WERI-Rb-1 (cell line): ENCODE data around the gene KLHL5.
A peak's percentile ranks its signal among the peaks of the same experiment; 100 is the strongest.

Source experiments
- DNase-seq: peaks from one replicate; pipeline ENCODE4 v3.0.0-alpha.2; 2020
- H3K27ac ChIP-seq: fragments of 250-450 bp; sonication (Bioruptor Pico); 2 replicates; pipeline ENCODE4 v1.5.1; 2020; ENCODE audit warnings: mild to moderate bottlenecking, moderate library complexity
- H3K27me3 ChIP-seq: fragments of 250-450 bp; sonication (Bioruptor Pico); 2 replicates; pipeline ENCODE4 v1.5.1; 2021; ENCODE audit warnings: mild to moderate bottlenecking, low read depth, moderate library complexity; ENCODE audit not compliant: insufficient read depth, severe bottlenecking
- H3K36me3 ChIP-seq: fragments of 250-450 bp; sonication (Bioruptor Pico); 2 replicates; pipeline ENCODE4 v1.5.1; 2020; ENCODE audit warnings: mild to moderate bottlenecking, moderate library complexity
- H3K4me3 ChIP-seq: 2 replicates; pipeline ENCODE4 v1.5.1; 2011; ENCODE audit warnings: low read depth, mild to moderate bottlenecking, control low read depth, low read length
- H3K9me3 ChIP-seq: fragments of 250-450 bp; sonication (Bioruptor Pico); 2 replicates; pipeline ENCODE4 v1.5.1; 2021; ENCODE audit warnings: mild to moderate bottlenecking, moderate library complexity; ENCODE audit not compliant: severe bottlenecking
- TF ChIP-seq, protein P1 (sequence below): IDR thresholded peaks from 2 replicates; pipeline ENCODE4 v1.5.1; 2011; ENCODE audit warnings: low read depth, mild to moderate bottlenecking, control low read depth, inconsistent platforms, low read length

The KLHL5 gene

DNA sequence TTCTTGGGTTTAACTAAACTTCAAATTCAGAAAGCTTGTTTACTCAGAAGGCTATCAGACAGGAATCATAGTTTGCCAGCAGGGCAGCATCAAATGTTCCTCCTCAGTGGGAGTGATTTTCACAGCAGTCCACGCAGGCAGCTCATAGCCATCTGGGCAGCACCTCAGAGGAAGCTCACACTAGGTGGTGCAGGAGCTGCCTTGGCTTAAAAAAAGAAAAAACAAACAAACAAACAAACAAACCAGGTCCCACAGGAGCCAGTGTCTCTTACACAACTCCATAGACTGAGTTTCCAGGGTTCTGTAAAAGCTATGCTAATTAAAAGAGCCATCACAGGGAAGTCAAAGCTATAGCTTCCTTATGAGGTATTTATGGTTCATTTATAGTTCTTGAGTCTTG is 10.5 kb upstream of the KLHL5 start:
- DNase-seq: no peak
- no peak overlapping the region for H3K27ac ChIP-seq

DNA sequence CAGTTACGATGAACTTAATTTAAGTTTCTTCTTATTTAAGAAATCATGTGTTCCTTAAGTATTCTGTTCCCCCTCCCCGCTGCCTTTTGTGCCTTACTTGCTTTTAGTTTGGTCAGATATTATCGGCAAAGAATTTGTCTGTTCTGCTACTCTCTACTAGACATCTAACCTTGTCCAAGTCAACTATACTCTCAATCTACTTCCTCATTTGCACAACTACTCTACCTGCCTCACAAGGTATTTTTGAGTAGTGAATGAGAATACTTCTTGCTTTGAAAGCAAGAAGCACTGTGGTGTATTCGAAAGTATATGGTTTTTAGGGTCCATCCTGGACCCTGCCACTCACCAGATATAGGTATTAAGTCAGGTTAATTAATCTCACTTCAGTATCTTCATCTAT is 8.0 kb upstream of the KLHL5 start:
- no peak overlapping the region for H3K27ac ChIP-seq
- no peaks in the 10 kb centered on the region for H3K27me3 ChIP-seq
- no peaks in the 10 kb centered on the region for H3K9me3 ChIP-seq
- no peaks in the 10 kb centered on the region for H3K36me3 ChIP-seq
- no peak for DNase-seq
- TF ChIP-seq, protein P1, sequence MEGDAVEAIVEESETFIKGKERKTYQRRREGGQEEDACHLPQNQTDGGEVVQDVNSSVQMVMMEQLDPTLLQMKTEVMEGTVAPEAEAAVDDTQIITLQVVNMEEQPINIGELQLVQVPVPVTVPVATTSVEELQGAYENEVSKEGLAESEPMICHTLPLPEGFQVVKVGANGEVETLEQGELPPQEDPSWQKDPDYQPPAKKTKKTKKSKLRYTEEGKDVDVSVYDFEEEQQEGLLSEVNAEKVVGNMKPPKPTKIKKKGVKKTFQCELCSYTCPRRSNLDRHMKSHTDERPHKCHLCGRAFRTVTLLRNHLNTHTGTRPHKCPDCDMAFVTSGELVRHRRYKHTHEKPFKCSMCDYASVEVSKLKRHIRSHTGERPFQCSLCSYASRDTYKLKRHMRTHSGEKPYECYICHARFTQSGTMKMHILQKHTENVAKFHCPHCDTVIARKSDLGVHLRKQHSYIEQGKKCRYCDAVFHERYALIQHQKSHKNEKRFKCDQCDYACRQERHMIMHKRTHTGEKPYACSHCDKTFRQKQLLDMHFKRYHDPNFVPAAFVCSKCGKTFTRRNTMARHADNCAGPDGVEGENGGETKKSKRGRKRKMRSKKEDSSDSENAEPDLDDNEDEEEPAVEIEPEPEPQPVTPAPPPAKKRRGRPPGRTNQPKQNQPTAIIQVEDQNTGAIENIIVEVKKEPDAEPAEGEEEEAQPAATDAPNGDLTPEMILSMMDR: no peak
- H3K4me3 ChIP-seq: no peak overlapping the region

More for the DNA sequence above, 10.5 kb upstream of the KLHL5 start:
- Histone ChIP-seq H3K27me3 (no peaks in the 10 kb centered on the region), H3K9me3 (no peaks in the 10 kb centered on the region), H3K36me3 (no peaks in the 10 kb centered on the region), H3K4me3 (no peak overlapping the region)
- TF ChIP-seq, protein P1: no peak

DNA sequence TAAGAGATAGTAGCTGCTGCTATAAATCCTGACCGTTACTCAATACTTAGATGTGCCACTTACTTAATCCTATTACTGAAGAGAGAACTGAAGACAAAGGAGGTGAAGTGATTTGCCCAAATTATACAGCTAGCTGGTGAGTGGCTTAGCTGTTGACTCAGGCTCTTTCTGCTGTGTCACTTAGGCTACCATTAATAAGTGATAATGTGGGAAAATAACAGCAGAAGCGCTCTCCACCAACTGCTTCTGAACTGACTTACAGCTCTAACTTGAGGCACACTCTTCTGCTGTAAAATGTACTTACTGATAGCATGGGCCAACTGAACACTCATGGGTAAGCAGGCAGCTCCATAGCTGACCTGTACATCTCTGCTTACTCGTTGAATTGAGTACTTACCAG is 7.5 kb upstream of the KLHL5 start:
- Histone ChIP-seq H3K27me3 (no peaks in the 10 kb centered on the region), H3K36me3 (no peaks in the 10 kb centered on the region), H3K27ac (peak overlapping the region; percentile 28), H3K9me3 (no peaks in the 10 kb centered on the region), H3K4me3 (no peak overlapping the region)
- TF ChIP-seq, protein P1: no peak
- peak; percentile 63 for DNase-seq

- TF ChIP-seq, protein P1: no peak
- no peak for DNase-seq
- Histone ChIP-seq H3K27me3 (no peaks in the 10 kb centered on the region), H3K36me3 (no peaks in the 10 kb centered on the region), H3K27ac (no peak overlapping the region), H3K4me3 (no peak overlapping the region), H3K9me3 (no peaks in the 10 kb centered on the region)
These were observed 6.0 kb upstream of the KLHL5 start for GRCh38 chr4:39056023-39056422.

- Histone ChIP-seq H3K9me3 (no peaks in the 10 kb centered on the region), H3K27ac (no peak overlapping the region), H3K36me3 (no peaks in the 10 kb centered on the region), H3K27me3 (no peaks in the 10 kb centered on the region), H3K4me3 (no peak overlapping the region)
- no peak for DNase-seq
- TF ChIP-seq, protein P1: no peak
These were observed 575 bp upstream of the KLHL5 start for GRCh38 chr4:39061457-39061856.

- Histone ChIP-seq H3K9me3 (no peaks in the 10 kb centered on the region), H3K4me3 (no peak overlapping the region), H3K36me3 (no peaks in the 10 kb centered on the region), H3K27ac (no peak overlapping the region), H3K27me3 (no peaks in the 10 kb centered on the region)
- TF ChIP-seq, protein P1: no peak
- no peak for DNase-seq
These were observed 702 bp downstream of the KLHL5 start for GRCh38 chr4:39062770-39063097.
